H54 (cell line): ENCODE results near the gene MED27.
A peak's percentile ranks its signal among the peaks of the same experiment; 100 is the strongest.

ENCODE experiments used
- DNase-seq: peaks from one replicate; pipeline ENCODE4 v3.0.0; 2011; ENCODE audit warnings: low spot score, mixed read lengths; ENCODE audit not compliant: insufficient read length
- FAIRE-seq: peaks from 3 replicates; lab custom pipeline; 2011; peaks lifted over from hg19 to GRCh38; lab: Jason Lieb, UNC
- POLR2A ChIP-seq: IDR thresholded peaks from 2 replicates; pipeline ENCODE4 v1.6.1; 2011; ENCODE audit warnings: low read depth, mild to moderate bottlenecking, low read length

The MED27 gene

DNA sequence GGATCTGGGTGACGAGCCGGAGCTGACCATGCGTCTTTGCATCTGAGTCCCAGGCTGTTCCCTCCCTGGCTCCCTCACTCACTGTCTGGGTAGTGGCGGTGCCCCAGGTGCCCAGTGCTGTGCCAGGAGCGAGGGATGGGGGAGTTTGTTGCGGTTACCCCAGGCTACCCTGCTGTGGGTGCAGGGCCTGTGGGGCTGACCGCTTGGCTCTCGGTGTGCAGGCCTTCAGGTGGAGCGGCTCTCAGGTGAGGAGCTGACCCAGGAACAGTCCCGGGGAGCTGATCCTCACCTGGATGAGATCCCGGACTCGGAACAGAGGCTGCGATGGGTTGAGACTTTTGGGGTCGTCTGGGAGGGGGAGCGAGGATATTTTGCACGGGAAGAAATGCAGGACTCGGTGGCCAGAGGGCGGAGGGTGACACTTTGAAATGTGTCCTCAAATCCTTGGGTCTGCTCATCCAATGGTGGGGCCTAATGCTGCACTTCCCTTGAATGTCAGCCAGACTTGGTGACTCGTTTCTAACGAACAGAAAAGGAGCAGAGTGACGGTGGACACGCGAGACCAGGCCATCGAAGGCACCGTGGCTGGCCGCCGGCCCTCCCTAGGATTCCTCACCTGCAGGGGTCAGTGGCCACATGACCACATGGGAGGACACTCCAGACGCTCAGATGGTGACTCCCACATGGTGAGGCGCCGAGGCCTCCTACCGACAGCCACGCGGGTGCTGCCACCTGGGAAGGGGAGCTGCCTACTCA is 235.5 kb downstream of the MED27 start:
- FAIRE-seq (no peak), DNase-seq (no peak)
- no peak for TF ChIP-seq POLR2A

DNA sequence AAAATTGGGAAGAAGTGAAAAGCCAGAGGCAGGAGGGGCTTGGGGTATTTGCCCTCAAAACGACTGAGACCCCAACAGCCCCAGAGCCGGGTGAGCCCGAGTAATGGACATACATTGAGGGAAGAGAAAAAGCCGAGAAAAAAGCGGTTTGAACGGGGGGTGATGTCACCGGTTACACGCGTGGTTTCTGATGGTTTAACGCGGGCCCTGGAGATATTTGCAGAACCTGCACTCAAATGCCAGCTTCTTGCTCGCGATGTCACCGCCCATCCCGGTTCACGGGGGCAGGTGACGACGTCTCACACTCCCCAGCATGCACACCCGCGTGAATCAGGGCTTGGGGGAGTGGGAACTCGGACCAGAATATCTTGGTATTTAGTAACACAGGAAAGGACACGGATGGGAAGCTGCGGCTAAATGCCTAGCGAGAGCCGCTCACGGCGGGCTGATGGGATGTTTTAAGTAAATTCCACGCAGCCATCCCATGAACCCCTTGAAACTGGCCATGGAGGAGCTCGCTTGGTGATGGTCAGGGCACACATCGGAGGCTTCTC is 237.8 kb downstream of the MED27 start:
- no peak for FAIRE-seq
- no peak for TF ChIP-seq POLR2A
- DNase-seq: no peak

DNA sequence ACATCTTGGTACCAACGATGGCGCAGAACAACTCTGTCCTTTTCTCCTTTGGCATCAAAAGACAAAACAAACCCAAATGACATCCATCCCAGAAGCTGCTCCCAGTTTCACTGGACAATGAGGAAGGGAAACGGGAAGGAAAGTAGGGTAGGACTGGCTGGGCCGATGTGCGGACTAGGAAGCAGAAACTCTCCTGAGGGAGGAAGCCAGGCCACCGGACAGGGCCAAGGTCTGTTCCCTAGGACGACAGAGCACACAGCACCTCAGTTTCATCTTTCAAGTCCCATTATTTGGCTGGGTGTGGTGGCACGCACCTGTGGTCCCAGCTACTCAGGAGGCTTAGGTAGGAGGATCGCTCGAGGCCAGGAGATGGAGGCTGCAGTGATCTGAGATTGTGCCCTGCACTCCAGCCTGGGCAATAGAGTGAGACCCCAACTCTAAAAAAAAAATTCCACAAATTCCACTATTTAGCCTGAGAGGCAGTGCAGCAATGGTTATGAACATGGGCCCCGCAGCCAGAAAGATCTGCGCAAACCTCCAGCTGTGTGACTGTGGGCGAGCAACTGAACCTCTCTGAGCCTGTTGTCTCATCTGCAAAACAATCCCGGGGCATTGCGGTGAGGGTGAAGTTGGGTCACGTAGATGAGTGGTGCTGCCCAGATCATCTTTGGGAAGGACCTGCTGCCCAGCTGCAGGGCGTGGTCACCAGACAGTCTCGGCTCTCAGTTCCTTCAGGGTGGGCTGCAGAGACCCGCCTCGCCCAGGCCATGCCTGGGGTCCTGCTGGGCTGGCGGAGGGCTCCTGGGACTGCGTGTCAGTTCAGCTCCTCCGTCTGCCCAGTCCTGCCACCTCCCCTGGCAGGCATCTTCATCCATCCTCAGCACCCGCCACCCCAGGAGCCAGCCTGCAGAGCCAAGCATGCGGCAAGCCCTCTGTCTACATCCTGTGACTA is 238.6 kb downstream of the MED27 start:
- TF ChIP-seq POLR2A: no peak
- no peak for FAIRE-seq
- no peak for DNase-seq

DNA sequence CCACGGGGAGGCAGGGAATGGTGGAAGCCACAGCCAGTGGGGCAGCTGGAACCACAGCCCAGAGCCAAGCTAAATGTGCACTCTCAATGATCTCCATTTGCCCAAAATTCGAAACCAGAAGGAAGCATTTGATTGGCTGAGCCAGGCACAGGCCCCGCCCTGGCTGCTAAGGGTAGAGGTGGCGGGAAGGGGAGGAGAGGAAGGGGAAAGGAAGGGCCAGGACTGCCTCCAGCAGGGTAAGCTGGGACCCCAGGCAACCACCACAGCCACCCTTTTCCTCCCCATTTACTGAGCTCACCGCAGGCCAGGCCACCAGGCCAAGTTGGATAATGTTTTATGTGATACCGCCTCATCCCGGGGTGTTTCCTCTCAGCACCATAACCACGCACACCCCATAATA is 239.4 kb downstream of the MED27 start:
- DNase-seq (no peak), FAIRE-seq (no peak)
- no peak for TF ChIP-seq POLR2A

DNA sequence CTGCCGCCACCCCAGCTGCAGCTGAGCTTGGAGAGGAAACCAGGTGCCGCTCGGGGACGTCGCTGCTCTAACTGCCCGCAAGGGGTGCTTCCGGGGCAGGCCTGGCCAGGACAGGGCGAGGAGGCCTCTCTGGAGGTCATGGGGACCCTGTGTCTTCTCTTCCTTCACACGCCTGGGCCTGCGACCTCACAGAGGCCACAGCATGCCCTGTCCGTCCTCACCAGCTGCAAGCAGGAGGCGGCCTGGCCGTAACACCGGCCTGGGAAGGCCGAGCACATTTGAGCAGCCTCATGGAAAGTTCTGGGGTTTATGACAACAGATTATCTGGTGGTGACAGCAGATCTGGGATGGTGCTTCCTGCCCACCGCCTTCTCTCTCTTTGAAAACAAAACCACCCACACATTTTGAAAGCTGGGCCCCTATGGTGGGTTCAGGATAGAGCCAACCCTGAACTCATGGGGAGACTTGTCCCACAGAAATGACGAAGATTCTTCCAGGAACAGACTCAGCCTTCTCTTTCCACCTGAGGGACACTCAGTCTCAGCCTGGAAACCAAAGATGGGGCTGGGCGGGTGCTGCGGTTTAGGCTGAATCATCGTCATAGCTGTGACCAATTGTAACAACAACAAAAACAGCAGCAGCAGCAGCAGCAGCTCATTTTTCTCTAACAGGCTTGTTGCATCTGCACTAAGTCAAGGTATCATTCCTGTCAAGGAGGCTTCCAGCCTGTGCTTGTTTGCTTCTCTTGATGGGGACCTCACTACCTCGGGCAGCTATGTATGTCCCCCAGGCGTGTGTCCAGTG is 240.2 kb downstream of the MED27 start:
- FAIRE-seq: peak; percentile 91
- TF ChIP-seq POLR2A: no peak
- peak; percentile 95 for DNase-seq

DNA sequence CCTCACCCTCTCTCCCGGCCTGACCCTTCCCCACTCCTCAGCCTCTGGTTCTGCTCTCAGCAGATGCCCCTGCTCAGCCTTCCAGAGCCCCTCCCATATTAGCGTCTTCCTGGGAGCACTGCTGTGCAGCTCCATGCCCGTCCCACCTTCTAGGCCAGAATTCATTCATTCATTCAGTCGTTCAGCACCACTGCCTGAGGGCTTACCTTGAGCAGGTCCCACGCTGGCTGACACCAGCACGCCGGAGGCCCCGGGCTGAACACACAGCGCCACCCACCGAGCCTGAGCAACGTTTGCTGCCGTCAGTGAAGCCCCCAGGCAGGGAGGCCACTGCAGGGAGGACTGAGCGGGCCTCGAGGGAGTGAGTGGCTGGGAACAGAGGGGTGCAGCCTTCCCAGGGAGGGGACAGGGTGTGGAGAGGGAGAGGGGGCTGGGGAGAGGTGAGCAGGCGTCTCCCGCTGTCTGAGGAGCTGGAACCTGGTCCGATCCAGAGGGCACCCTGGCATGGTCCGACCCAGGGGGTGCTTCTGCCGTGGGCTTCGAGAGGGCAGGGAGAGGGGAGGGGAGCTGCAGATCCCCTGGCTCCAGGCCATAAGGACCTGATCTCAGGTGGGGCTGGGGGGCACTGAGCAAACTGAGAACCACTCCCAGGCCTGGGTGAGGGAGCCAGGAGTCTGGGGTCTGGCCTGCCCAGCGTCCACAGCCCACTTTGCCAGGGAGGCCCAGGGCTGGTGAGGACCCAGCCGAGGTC is 241.0 kb downstream of the MED27 start:
- FAIRE-seq (no peak), DNase-seq (no peak)
- no peak for TF ChIP-seq POLR2A

DNA sequence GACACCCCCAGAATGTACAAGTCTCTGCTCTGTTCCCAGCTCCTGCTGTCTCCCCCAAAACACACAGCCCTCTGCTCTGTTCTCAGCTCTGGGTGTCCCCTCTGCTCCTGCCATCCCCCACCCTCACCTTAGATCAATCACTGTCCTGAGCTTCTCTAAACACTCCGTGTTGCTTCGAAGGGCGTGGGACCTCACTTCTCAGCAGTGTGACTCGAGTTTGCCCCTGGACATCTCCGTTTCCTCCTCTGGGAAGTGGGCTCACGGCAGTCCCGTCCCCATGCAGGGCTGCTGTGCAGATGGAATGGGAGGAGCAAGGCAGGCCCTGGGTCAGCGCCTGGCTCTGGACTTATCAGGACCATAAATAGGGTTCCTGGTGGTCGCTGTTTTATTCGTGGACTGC is 241.8 kb downstream of the MED27 start:
- TF ChIP-seq POLR2A: no peak
- FAIRE-seq: no peak
- DNase-seq: no peak

DNA sequence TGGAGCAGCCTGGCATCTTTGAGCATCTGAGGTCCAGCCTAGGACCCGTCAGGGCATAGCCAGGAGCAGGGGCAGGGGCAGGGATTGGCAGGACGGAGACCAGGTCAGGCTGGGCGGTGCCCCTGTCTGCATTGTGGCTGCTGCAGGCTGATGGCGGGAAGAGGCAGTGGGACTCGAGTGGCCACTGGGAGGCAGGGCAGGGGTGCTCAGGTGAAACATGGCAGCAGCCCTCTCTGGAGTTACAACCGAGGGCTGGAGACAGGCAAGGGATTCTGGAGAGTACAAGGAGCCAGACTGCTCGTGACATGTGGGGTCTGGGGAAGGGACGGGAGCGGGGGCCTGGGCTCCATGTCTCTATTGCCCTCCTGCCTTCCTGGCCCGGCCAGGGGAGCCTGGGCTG is 242.4 kb downstream of the MED27 start:
- TF ChIP-seq POLR2A: no peak
- DNase-seq (no peak), FAIRE-seq (no peak)

DNA sequence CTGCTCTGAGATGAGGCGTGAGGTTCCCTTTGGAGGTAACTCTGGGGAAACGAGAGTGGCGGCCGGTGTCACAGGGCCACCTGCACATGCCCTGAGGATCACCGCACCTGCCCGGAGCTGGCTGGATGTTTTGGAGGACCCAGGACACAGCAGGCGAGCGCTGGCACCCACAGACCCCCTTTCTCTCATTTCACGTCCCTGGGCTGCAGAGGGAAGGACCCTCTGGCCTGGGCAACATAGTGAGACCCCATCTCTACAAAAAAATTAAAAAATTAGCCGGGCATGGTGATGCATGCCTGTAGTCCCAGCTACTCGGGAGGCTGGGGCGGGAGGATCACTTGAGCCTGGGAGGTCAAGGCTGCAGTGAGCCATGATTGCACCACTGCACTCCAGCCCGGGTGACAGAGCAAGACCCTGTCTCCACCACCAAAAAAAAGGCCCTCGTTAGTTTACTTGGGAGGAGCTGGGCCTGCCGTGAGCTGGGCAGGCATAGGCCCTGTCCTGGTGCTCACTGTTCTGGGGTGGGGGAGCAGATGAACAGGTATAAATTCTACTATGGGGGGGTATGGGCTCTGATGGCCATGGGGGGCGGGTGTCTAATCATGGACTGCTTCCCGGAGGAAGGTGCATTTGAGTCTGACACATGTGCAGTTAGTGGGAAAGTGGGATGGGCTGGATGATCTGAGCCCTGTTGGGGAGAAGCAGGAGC is 242.9 kb downstream of the MED27 start:
- no peak for TF ChIP-seq POLR2A
- FAIRE-seq (no peak), DNase-seq (no peak)

DNA sequence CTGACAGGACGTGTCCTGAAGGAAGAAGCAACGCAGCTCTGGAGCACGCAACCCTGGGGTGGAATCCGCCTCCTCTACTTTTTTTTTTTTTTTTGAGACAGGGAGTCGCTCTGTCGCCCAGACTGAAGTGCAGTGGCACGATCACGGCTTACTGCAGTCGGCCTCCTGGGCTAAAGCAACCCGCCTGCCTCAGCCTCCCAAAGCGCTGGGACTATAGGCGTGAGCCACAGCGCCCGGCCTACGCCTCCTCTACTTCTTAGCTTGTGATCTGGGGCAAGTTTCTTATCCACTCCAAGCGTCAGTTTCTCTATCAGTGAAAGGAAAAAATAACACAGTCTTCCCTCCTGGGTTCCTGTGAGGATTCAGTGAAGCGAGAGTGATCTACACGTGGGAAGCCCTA is 243.6 kb downstream of the MED27 start:
- FAIRE-seq (no peak), DNase-seq (no peak)
- no peak for TF ChIP-seq POLR2A

DNA sequence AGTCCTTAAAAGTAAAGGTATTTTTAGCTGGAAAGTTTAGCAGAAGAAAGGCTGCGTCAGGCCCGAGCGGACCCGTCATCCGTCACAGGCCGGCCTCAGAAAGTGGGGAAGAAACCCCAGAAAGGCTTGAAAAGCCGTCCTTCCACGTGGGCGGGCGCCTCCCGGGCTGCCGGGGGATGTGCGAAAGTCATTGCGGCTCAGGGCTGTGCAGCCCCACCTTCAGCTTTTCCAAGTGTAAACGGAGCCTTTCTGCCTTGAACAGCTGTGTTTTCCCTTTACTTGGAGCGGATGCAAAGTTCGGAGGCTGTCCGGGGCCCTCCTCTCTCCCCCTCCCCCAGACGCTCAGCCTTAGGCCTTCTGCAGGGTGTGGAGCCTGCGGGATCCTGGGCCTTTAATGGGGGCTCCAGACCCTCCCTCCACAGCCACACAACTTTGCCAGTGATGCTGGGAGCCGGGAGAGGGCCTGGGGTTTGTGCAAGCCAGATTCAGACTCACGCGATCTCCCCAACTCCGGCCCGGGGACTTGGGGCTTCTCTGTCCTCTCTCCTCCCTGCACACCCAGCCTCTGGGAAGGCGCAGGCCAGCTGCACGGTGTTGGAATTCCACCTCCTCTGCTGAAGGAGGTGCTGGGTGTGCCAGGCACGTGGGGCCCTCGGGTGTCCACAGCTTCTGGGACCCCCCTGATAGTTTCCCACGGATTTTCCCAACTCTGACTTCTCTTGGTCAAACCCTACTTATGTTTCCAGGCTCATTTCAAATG is 244.3 kb downstream of the MED27 start:
- FAIRE-seq: no peak

More for the DNA sequence above, 244.3 kb downstream of the MED27 start:
- DNase-seq: no peak
- TF ChIP-seq POLR2A: no peak
